SK-N-SH treated with all-trans-retinoic acid at 6 μM for 48 hours (cell line): ENCODE results near the gene SART3.

ENCODE experiments used
- ATAC-seq: fragments of 200-7000 bp; cut with Tn5 transposase; 3 replicates; pipeline ENCODE4 v1.9.1; 2020; ENCODE audit warnings: mild to moderate bottlenecking, moderate library complexity
- ARNTL ChIP-seq: fragments of 450-650 bp; formaldehyde crosslinking; IDR thresholded peaks from 2 replicates; pipeline ENCODE4 v1.5.0; 2020; ENCODE audit warnings: low read depth, mild to moderate bottlenecking, moderate library complexity, borderline replicate concordance
- BACH2 ChIP-seq: fragments of 250-450 bp; sonication (Bioruptor Pico); IDR thresholded peaks from 2 replicates; pipeline ENCODE4 v1.9.0; 2021; ENCODE audit warnings: mild to moderate bottlenecking, borderline replicate concordance
- CSDC2 ChIP-seq: fragments of 250-450 bp; sonication (Bioruptor Pico); IDR thresholded peaks from 2 replicates; pipeline ENCODE4 v1.5.0; 2020; ENCODE audit warnings: mild to moderate bottlenecking, moderate library complexity
- ESRRG ChIP-seq: fragments of 250-450 bp; sonication (Bioruptor Pico); IDR thresholded peaks from 2 replicates; pipeline ENCODE4 v1.6.1; 2021; ENCODE audit warnings: mild to moderate bottlenecking
- GLIS3 ChIP-seq: fragments of 250-450 bp; sonication (Bioruptor Pico); IDR thresholded peaks from 2 replicates; pipeline ENCODE4 v1.5.0; 2020; ENCODE audit warnings: mild to moderate bottlenecking, moderate library complexity
- ISL1 ChIP-seq: fragments of 250-450 bp; sonication (Bioruptor Pico); IDR thresholded peaks from 2 replicates; pipeline ENCODE4 v2.1.2; 2022; ENCODE audit warnings: mild to moderate bottlenecking, moderate library complexity
- OSR1 ChIP-seq: fragments of 250-450 bp; sonication (Bioruptor Pico); IDR thresholded peaks from 2 replicates; pipeline ENCODE4 v1.8.0; 2022; ENCODE audit warnings: moderate library complexity, mild to moderate bottlenecking, inconsistent platforms
- SNAI2 ChIP-seq: fragments of 250-450 bp; sonication (Bioruptor Pico); IDR thresholded peaks from 2 replicates; pipeline ENCODE4 v1.5.0; 2020; ENCODE audit warnings: mild to moderate bottlenecking, moderate library complexity
- TCF4 ChIP-seq: fragments of 250-450 bp; sonication (Bioruptor Pico); IDR thresholded peaks from 2 replicates; pipeline ENCODE4 v1.8.0; 2021; ENCODE audit warnings: mild to moderate bottlenecking, moderate library complexity, borderline replicate concordance
- TOX ChIP-seq: fragments of 250-450 bp; sonication (Bioruptor Pico); IDR thresholded peaks from 2 replicates; pipeline ENCODE4 v1.8.0; 2021; ENCODE audit warnings: mild to moderate bottlenecking, moderate library complexity, borderline replicate concordance
- ZC3H10 ChIP-seq: fragments of 250-450 bp; sonication (Bioruptor Pico); IDR thresholded peaks from 2 replicates; pipeline ENCODE4 v1.5.1; 2021; ENCODE audit warnings: mild to moderate bottlenecking, moderate library complexity
- ZFP3 ChIP-seq: fragments of 250-450 bp; sonication (Bioruptor Pico); IDR thresholded peaks from 2 replicates; pipeline ENCODE4 v1.5.0; 2020; ENCODE audit warnings: mild to moderate bottlenecking, moderate library complexity
- ZFP30 ChIP-seq: fragments of 450-650 bp; formaldehyde crosslinking; IDR thresholded peaks from 2 replicates; pipeline ENCODE4 v1.5.0; 2022; ENCODE audit warnings: mild to moderate bottlenecking, moderate library complexity
- ZNF565 ChIP-seq: fragments of 450-650 bp; formaldehyde crosslinking; conservative IDR thresholded peaks from 2 replicates; pipeline ENCODE4 v1.5.0; 2020; ENCODE audit warnings: low read depth, mild to moderate bottlenecking, moderate library complexity
- ZNF8 ChIP-seq: fragments of 450-650 bp; formaldehyde crosslinking; IDR thresholded peaks from 2 replicates; pipeline ENCODE4 v1.5.0; 2020; ENCODE audit warnings: mild to moderate bottlenecking, moderate library complexity
- TF ChIP-seq, protein P1 (sequence below): fragments of 250-450 bp; sonication (Bioruptor Pico); IDR thresholded peaks from 2 replicates; pipeline ENCODE4 v1.5.1; 2021; ENCODE audit warnings: mild to moderate bottlenecking, moderate library complexity
- TF ChIP-seq, protein P2 (sequence below): fragments of 250-450 bp; sonication (Bioruptor Pico); IDR thresholded peaks from 2 replicates; pipeline ENCODE4 v1.5.1; 2020; ENCODE audit warnings: low read depth, mild to moderate bottlenecking, moderate library complexity

Gene SART3

DNA sequence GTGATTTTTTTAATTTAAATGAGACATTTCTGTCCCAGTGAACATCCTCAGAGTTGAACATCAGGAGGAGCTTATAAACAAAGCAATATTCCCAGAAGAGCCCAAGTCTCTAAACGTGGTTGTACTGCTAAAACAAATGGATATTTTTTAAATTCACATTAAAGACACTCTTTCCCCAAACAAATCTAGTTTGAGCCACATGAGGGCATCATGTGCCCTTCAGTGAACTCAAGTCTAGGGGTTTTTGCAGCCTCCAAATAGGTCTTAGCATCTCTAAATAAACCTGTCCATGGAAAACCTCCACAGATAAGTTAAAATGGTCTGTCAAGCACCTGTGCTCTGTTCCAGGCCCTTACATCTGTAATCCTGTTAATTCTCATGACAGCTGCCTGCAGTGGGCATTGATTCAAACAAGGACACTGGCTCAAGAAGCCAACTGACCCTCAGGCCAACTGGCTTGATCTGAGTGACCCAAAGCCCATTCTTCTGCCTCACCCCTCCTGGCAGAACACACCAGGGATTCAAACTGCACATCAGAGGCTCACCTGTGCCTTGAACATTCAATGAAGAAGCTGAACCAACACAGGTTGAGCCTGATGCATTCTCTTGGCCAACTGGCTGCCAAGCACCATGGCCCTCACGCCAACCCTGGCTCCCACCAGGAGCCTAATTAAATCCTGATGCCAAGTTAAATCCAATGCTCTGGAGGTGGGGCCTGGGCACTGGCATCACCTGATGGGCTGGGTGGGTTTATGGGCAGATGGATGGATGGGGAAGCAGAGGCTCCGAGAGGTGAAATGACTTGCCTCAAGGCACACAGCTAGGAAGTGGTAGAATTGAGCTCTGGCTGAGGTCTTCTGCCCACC lies 10.0 kb upstream of the SART3 start:
- TF ChIP-seq ZFP3 (CRISPR knock-in tag) (no peak), ESRRG (CRISPR knock-in tag) (no peak)
- TF ChIP-seq, protein P1, sequence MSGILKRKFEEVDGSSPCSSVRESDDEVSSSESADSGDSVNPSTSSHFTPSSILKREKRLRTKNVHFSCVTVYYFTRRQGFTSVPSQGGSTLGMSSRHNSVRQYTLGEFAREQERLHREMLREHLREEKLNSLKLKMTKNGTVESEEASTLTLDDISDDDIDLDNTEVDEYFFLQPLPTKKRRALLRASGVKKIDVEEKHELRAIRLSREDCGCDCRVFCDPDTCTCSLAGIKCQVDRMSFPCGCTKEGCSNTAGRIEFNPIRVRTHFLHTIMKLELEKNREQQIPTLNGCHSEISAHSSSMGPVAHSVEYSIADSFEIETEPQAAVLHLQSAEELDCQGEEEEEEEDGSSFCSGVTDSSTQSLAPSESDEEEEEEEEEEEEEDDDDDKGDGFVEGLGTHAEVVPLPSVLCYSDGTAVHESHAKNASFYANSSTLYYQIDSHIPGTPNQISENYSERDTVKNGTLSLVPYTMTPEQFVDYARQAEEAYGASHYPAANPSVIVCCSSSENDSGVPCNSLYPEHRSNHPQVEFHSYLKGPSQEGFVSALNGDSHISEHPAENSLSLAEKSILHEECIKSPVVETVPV (CRISPR knock-in tag): no peak
- ATAC-seq: peak; percentile 71

DNA sequence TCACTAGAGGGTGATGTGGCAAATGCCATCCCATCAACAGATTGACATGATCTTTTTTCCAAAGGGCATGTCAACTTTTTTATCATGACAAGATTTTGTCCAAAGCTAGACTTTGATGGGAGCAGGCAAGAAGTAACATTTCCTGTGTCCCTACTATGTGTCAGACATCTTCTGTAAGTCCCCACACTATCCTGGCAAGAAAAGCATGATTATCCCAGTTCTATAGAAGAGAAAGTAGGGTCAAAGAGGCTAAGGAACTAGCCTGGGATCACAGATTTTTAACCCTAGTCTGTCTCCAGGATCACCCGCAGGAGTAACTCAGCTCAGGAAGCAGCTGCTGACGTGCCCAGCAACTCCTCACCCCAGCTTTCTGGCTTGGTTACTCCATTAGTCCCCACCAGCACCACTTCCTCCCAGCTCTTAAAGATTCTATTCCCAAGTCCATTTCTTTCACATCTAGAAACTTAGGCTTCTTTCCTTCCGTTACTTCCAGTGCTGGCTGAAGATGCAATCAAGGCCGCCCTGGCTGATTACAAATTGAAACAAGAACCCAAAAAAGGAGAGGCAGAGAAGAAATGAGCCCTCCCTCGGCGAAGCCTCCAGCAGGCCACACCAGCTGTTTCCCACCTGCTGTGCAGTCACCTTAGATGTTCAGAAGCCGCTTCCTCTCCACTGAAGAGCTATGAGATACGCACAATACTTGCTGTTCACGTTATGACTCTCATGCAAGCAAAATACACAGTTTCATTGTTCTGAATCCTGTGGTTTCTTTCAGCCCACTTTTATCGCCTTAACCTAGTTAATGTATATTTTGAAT lies 7.6 kb upstream of the SART3 start:
- TF ChIP-seq ZFP30 (CRISPR knock-in tag): no peak
- no peak for TF ChIP-seq TCF4 (CRISPR knock-in tag)
- no peak for TF ChIP-seq ZNF565 (CRISPR knock-in tag)
- no peak for TF ChIP-seq TOX (CRISPR knock-in tag)
- TF ChIP-seq, protein P1 (CRISPR knock-in tag): no peak
- no peak for TF ChIP-seq SNAI2 (CRISPR knock-in tag)
- no peak for TF ChIP-seq ZC3H10 (CRISPR knock-in tag)
- no peak for TF ChIP-seq ARNTL (CRISPR knock-in tag)
- no peak for ATAC-seq

DNA sequence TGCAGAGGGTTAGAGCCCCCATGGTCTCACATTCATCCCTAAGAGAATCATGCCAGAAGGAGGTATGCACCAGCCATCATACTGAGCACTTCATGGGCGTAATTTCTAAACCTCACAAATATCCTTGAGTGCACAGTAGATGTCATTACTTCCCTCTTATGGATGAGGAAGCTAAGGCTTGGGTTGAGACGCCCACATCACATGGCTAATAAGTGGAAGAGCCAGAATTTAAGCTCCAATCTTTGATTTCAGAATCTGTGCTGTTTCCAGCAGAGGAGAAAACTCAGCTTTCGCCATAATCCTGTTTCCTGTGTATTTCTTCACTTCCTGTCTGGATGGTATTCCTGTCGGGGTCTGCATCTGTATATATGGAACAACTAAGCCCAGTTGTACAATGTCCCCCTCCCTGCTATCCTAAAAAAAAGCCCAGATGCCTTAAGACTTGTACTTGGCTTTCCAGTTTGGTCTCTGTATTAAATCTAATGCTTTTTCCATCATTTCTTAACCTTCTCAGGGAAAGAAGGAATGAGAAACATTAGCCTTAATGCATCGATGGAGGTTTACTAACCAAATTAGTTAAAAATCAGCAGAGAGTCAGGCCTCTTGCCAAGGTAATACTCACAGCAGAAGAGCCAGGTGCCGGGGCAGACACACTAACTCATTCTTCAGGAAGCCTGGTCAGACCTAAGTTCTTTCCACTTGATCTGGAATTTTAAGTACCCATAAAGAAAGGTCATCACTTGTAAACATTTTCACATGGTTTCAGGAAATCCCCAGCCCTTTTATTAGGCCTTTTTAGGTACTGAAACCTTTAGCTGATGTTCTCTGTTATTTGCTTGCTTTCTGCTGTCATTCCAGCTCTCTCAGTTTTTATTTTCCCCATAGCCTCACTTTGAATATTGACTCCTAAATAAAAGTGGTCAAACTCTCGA lies 6.7 kb upstream of the SART3 start:
- TF ChIP-seq, protein P2, sequence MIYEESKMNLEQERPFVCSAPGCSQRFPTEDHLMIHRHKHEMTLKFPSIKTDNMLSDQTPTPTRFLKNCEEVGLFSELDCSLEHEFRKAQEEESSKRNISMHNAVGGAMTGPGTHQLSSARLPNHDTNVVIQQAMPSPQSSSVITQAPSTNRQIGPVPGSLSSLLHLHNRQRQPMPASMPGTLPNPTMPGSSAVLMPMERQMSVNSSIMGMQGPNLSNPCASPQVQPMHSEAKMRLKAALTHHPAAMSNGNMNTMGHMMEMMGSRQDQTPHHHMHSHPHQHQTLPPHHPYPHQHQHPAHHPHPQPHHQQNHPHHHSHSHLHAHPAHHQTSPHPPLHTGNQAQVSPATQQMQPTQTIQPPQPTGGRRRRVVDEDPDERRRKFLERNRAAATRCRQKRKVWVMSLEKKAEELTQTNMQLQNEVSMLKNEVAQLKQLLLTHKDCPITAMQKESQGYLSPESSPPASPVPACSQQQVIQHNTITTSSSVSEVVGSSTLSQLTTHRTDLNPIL (CRISPR knock-in tag): no peak
- peak; percentile 91 for TF ChIP-seq ISL1 (CRISPR knock-in tag)
- no peak for TF ChIP-seq TOX (CRISPR knock-in tag)
- TF ChIP-seq SNAI2 (CRISPR knock-in tag): 0 out of 2 replicates have a peak, but pooled peaks have one; percentile 54
- 0 out of 2 replicates have a peak, but pooled peaks have one; percentile 15 for TF ChIP-seq ZNF565 (CRISPR knock-in tag)
- TF ChIP-seq, protein P1 (CRISPR knock-in tag): no peak
- no peak for TF ChIP-seq CSDC2 (CRISPR knock-in tag)
- ATAC-seq: no peak

DNA sequence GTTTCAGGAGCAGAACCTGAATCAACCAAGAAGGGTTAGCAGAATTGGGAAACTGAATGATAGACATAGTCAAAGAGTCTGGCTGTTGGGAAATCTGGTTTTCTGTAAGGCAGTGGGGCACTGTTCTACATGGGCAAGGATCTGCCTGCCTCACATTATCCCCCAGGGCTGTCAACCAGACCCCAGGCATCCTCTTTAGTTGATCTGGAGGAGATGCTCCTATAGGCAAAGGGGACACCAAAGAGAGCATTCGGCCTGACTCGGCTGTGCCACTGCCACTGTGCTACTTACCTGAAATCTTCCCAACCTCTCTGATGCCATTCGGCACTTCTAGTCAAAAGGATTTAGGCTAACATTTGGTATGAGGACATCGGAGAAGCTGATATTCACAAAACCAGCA lies 5.5 kb upstream of the SART3 start:
- ATAC-seq: no peak
- TF ChIP-seq BACH2 (CRISPR knock-in tag) (no peak), OSR1 (no peak), ZFP3 (CRISPR knock-in tag) (no peak), TCF4 (CRISPR knock-in tag) (no peak), ZNF8 (CRISPR knock-in tag) (no peak), ZC3H10 (CRISPR knock-in tag) (no peak), ZNF565 (CRISPR knock-in tag) (no peak), GLIS3 (CRISPR knock-in tag) (no peak), TOX (CRISPR knock-in tag) (no peak)
- TF ChIP-seq, protein P1 (CRISPR knock-in tag): no peak
